K562 (cell line): ENCODE data around the gene AP2M1. TPM values are rescaled to one million over a fixed set of nuclear protein-coding genes. Genes with fewer than 3 reads are reported as not detected.

Source experiments
- ATF1 ChIP-seq, 2 experiments: fragments of 450-650 bp in 1 of 2; IDR thresholded peaks; 2 replicates each; pipeline ENCODE4 v1.6.1; 2016; ENCODE audit warnings: missing compliant biosample characterization in 1 of 2, missing genetic modification characterization in 1 of 2
- CTBP1 ChIP-seq: fragments of 450-650 bp; IDR thresholded peaks from 2 replicates; pipeline ENCODE4 v1.6.1; 2016; ENCODE audit warnings: borderline replicate concordance
- EHMT2 ChIP-seq: fragments of 450-650 bp; IDR thresholded peaks from 2 replicates; pipeline ENCODE4 v1.6.1; 2018; ENCODE audit warnings: antibody characterized with exemption
- EP300 ChIP-seq: IDR thresholded peaks from 2 replicates; pipeline ENCODE4 v1.6.1; 2012; ENCODE audit warnings: low read length, improper control_type of control experiment
- FOS ChIP-seq: IDR thresholded peaks from 3 replicates; pipeline ENCODE4 v1.6.1; 2011; ENCODE audit not compliant: insufficient read length; ENCODE audit errors: extremely low read depth
- GMEB1 ChIP-seq: fragments of 250-450 bp; sonication (Bioruptor Pico); IDR thresholded peaks from 2 replicates; pipeline ENCODE4 v1.4.0; 2020; ENCODE audit warnings: mild to moderate bottlenecking
- HCFC1 ChIP-seq: IDR thresholded peaks from 2 replicates; pipeline ENCODE4 v1.6.1; 2012; ENCODE audit warnings: low read depth, low read length, improper control_type of control experiment
- PRDM10 ChIP-seq: fragments of 450-650 bp; IDR thresholded peaks from 2 replicates; pipeline ENCODE4 v1.6.1; 2018; ENCODE audit not compliant: partially characterized antibody
- SOX6 ChIP-seq: fragments of 450-650 bp; IDR thresholded peaks from 2 replicates; pipeline ENCODE4 v1.6.1; 2014; ENCODE audit warnings: mild to moderate bottlenecking
- SPI1 ChIP-seq: IDR thresholded peaks from 2 replicates; pipeline ENCODE4 v1.6.1; 2011; ENCODE audit warnings: low read depth, low read length, control low read depth, borderline replicate concordance
- SRF ChIP-seq, 2 experiments: fragments of 250-450, 450-650 bp in 1 of 2; sonication (Bioruptor Pico) in 1 of 2; sonication (generic) in 1 of 2; formaldehyde crosslinking; IDR thresholded peaks; 2 replicates each; pipeline versions ENCODE4 v1.5.0 to v1.5.1; 2020 to 2022; ENCODE audit warnings: mild to moderate bottlenecking in 1 of 2, missing genetic modification reagents in 1 of 2
- ZNF639 ChIP-seq, 2 experiments: fragments of 200-800 bp in 1 of 2; sonication (Bioruptor generic) in 1 of 2; sonication (generic) in 1 of 2; formaldehyde crosslinking in 1 of 2; IDR thresholded peaks in 1 of 2; conservative IDR thresholded peaks in 1 of 2; 2 replicates each; pipeline versions ENCODE4 v1.5.0 to v1.6.1; 2016 to 2020; ENCODE audit warnings: missing compliant biosample characterization in 1 of 2, missing genetic modification characterization in 1 of 2, missing genetic modification reagents in 1 of 2
- polyA plus RNA-seq, 8 experiments: library from polyadenylated mRNA; depleted of rRNA in 4 of 8; stranded (reverse) in 5 of 8; unstranded in 3 of 8; fragments of >200 nt; fragmentation: Nextera tagmentation in 2 of 8; fragmentation: Illumina TruSeq in 1 of 8; extraction: Ambion mirVana in 2 of 8; extraction: Trizol in 1 of 8; gene quantifications; 2 replicates each; pipeline versions ENCODE4 v1.2.1 to v1.2.3, GENCODE V29; 2011 to 2014; ENCODE audit warnings: inconsistent platforms in 1 of 8, missing spikeins in 1 of 8
- total RNA-seq, 7 experiments: library from RNA; depleted of rRNA in 6 of 7; stranded (reverse); fragments of >200 nt in 6 of 7; fragmentation: Illumina TruSeq in 2 of 7; extraction: Trizol in 2 of 7; gene quantifications; 2 replicates each; pipeline versions ENCODE4 v1.2.1 to v1.2.3, GENCODE V29; 2011 to 2021; ENCODE audit warnings: low replicate concordance in 1 of 7
- TF ChIP-seq, protein P1 (sequence below), 2 experiments: IDR thresholded peaks; 2 replicates each; pipeline ENCODE4 v1.6.1; 2011; ENCODE audit warnings: borderline replicate concordance in 1 of 2, control low read depth in 1 of 2, low read depth in 1 of 2, low read length in 1 of 2, mild to moderate bottlenecking in 1 of 2, mixed read lengths in 1 of 2, moderate library complexity in 1 of 2; ENCODE audit not compliant: insufficient read depth in 1 of 2, insufficient read length in 1 of 2, poor library complexity in 1 of 2, severe bottlenecking in 1 of 2; ENCODE audit errors: extremely low read depth in 1 of 2

Gene AP2M1
- total and polyA plus RNA-seq, 9 of the 15 experiments (the other 6 are each of a cell fraction or from before 2014, with no cell fraction given): 118 to 505 (median 296) TPM

- peak in 1 of 2 experiments; percentile 17; a peak in 1 of 4 replicates for TF ChIP-seq ZNF639 (CRISPR knock-in tag; conservative IDR thresholded peaks at IDR 0.05 in 1 of 2, IDR thresholded peaks at IDR 0.05 in 1 of 2)
- TF ChIP-seq EHMT2: no peak
- no peak for TF ChIP-seq SRF (CRISPR knock-in tag; IDR thresholded peaks at IDR 0.05)
- peak; percentile 96 for TF ChIP-seq SPI1
- TF ChIP-seq EP300: peak; percentile 11; the same call in 1 of the 2 replicates
- peak; percentile 76 for TF ChIP-seq PRDM10
- TF ChIP-seq GMEB1 (CRISPR knock-in tag): no peak
- TF ChIP-seq, protein P1, sequence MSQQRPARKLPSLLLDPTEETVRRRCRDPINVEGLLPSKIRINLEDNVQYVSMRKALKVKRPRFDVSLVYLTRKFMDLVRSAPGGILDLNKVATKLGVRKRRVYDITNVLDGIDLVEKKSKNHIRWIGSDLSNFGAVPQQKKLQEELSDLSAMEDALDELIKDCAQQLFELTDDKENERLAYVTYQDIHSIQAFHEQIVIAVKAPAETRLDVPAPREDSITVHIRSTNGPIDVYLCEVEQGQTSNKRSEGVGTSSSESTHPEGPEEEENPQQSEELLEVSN (IDR thresholded peaks at IDR 0.05; ENCODE audit: borderline replicate concordance in 1 of 2, extremely low read depth in 1 of 2, insufficient read depth in 1 of 2, insufficient read length in 1 of 2, low read depth in 1 of 2, low read length in 1 of 2, poor library complexity in 1 of 2, severe bottlenecking in 1 of 2): peak in 1 of 2 experiments; percentile 26
- 0 out of 2 replicates have a peak, but pooled peaks have one; percentile 16 for TF ChIP-seq SOX6
- TF ChIP-seq FOS: no peak
- no peak for TF ChIP-seq ATF1 (CRISPR knock-in tag; IDR thresholded peaks at IDR 0.05)
- TF ChIP-seq ATF1 (tag; IDR thresholded peaks at IDR 0.05): peak; percentile 25; the same call in 1 of the 2 replicates
- TF ChIP-seq HCFC1: peak; percentile 38
- peak; percentile 75 for TF ChIP-seq CTBP1
These were observed 2.0 kb downstream of the AP2M1 start (continued) for GRCh38 chr3:184176377-184177330.
